Astrocyte (in vitro differentiated cells and primary cell): ENCODE results near the gene TPST2. TPM values are rescaled to one million over a fixed set of nuclear protein-coding genes. Genes with fewer than 3 reads are reported as not detected.

ENCODE experiments used
- DNase-seq: peaks from one replicate; pipeline ENCODE4 v3.0.0-alpha.2; 2010; ENCODE audit warnings: low read depth
- FAIRE-seq: peaks from 2 replicates; lab custom pipeline; 2011; peaks lifted over from hg19 to GRCh38; lab: Jason Lieb, UNC
- H2AFZ ChIP-seq: 2 replicates; pipeline ENCODE4 v1.6.0; 2012; ENCODE audit warnings: low read depth, low read length, inconsistent platforms
- H3K27ac ChIP-seq: 2 replicates; pipeline ENCODE4 v1.5.1; 2011; ENCODE audit warnings: low read depth, low read length, inconsistent platforms
- H3K27me3 ChIP-seq: 2 replicates; pipeline ENCODE4 v1.6.0; 2011; ENCODE audit warnings: low read length, inconsistent platforms; ENCODE audit not compliant: insufficient read depth
- H3K36me3 ChIP-seq: 2 replicates; pipeline ENCODE4 v1.5.1; 2011; ENCODE audit warnings: low read length, inconsistent platforms; ENCODE audit not compliant: insufficient read depth
- H3K4me1 ChIP-seq: 2 replicates; pipeline ENCODE4 v1.5.1; 2011; ENCODE audit warnings: low read length, inconsistent platforms; ENCODE audit not compliant: insufficient read depth
- H3K4me2 ChIP-seq: 2 replicates; pipeline ENCODE4 v1.6.0; 2012; ENCODE audit warnings: low read length, inconsistent platforms
- H3K4me3 ChIP-seq: 2 replicates; pipeline ENCODE4 v1.5.1; 2011; ENCODE audit warnings: low read depth, mild to moderate bottlenecking, low read length, inconsistent platforms; ENCODE audit not compliant: insufficient read depth
- H3K79me2 ChIP-seq: 2 replicates; pipeline ENCODE4 v1.6.0; 2012; ENCODE audit warnings: mild to moderate bottlenecking, low read length, inconsistent platforms; ENCODE audit not compliant: insufficient read depth
- H3K9ac ChIP-seq: 2 replicates; pipeline ENCODE4 v1.6.0; 2012; ENCODE audit warnings: mild to moderate bottlenecking, low read length, inconsistent platforms
- H3K9me3 ChIP-seq: 2 replicates; pipeline ENCODE4 v1.5.1; 2012; ENCODE audit warnings: low read depth, mild to moderate bottlenecking, low read length, inconsistent platforms; ENCODE audit not compliant: insufficient read depth
- H4K20me1 ChIP-seq: 2 replicates; pipeline ENCODE4 v1.6.0; 2012; ENCODE audit warnings: low read length, inconsistent platforms; ENCODE audit not compliant: insufficient read depth
- H3K27ac Mint-ChIP-seq: one replicate; pipeline ENCODE4 v1.8.0; 2021; ENCODE audit warnings: mild to moderate bottlenecking, mixed read lengths; ENCODE audit not compliant: unreplicated experiment
- H3K27me3 Mint-ChIP-seq: one replicate; pipeline ENCODE4 v1.8.0; 2021; ENCODE audit warnings: low read depth, mixed read lengths; ENCODE audit not compliant: unreplicated experiment
- H3K36me3 Mint-ChIP-seq: one replicate; pipeline ENCODE4 v1.8.0; 2021; ENCODE audit warnings: low read depth, mixed read lengths; ENCODE audit not compliant: unreplicated experiment
- H3K4me1 Mint-ChIP-seq: one replicate; pipeline ENCODE4 v1.8.0; 2021; ENCODE audit warnings: low read depth, mixed read lengths; ENCODE audit not compliant: unreplicated experiment
- H3K4me3 Mint-ChIP-seq: one replicate; pipeline ENCODE4 v1.8.0; 2021; ENCODE audit warnings: mild to moderate bottlenecking, moderate library complexity, mixed read lengths; ENCODE audit not compliant: unreplicated experiment
- H3K9me3 Mint-ChIP-seq: one replicate; pipeline ENCODE4 v1.8.0; 2021; ENCODE audit warnings: mild to moderate bottlenecking, mixed read lengths; ENCODE audit not compliant: unreplicated experiment
- EZH2 ChIP-seq: IDR thresholded peaks from 2 replicates; pipeline ENCODE4 v1.6.1; 2012; ENCODE audit warnings: mild to moderate bottlenecking, low read length, inconsistent platforms; ENCODE audit not compliant: insufficient read depth
- total RNA-seq: library from RNA; stranded (reverse); gene quantifications from 2 replicates; pipeline ENCODE4 v1.2.1, GENCODE V29; 2021
- TF ChIP-seq, protein P1 (sequence below): IDR thresholded peaks from 2 replicates; pipeline ENCODE4 v1.5.1; 2011; ENCODE audit warnings: low read depth, mild to moderate bottlenecking, inconsistent platforms, low read length, moderate library complexity; ENCODE audit not compliant: insufficient read depth

Gene TPST2
- total RNA-seq, 1 donor from 2014 or later, result 55.7 TPM

DNA sequence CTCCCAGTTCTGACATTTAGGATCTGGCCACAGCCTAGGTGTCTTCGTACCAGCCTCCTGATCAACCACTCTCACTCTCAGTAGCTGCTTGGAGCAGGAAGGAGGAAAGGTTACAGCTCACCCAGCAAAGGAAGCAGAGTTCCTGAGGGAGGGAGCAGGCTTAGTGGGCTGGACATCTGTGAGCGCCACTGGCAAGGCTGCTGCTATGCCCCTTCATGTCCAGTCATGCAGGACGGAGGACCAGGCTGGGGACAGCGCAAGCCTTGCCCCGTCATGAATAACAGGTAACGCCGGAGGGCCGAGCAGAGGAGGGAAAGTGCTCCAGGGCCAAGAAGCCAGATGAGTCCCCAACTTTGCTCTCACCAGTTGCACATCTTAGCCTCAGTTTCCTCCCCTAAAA is 25.8 kb downstream of the TPST2 start:
- FAIRE-seq (no peak), DNase-seq (no peak)
- no peaks in the 10 kb centered on the region for H3K27me3 Mint-ChIP-seq
- no peak overlapping the region for H3K4me3 Mint-ChIP-seq
- no peak overlapping the region for H3K4me2 ChIP-seq
- H2AFZ ChIP-seq, result no peak overlapping the region
- no peak overlapping the region for H3K27ac Mint-ChIP-seq
- H3K27ac ChIP-seq, result no peak overlapping the region
- H3K36me3 ChIP-seq, result peaks cover 3% of the 10 kb centered on the region
- H3K36me3 Mint-ChIP-seq, result peaks cover 9% of the 10 kb centered on the region
- peaks cover 61% of the 10 kb centered on the region for H4K20me1 ChIP-seq
- H3K4me1 ChIP-seq, result peaks cover 5% of the 10 kb centered on the region
- no peaks in the 10 kb centered on the region for H3K27me3 ChIP-seq
- H3K9me3 Mint-ChIP-seq, result no peaks in the 10 kb centered on the region
- H3K4me3 ChIP-seq, result no peak overlapping the region
- no peak for TF ChIP-seq EZH2
- TF ChIP-seq, protein P1, sequence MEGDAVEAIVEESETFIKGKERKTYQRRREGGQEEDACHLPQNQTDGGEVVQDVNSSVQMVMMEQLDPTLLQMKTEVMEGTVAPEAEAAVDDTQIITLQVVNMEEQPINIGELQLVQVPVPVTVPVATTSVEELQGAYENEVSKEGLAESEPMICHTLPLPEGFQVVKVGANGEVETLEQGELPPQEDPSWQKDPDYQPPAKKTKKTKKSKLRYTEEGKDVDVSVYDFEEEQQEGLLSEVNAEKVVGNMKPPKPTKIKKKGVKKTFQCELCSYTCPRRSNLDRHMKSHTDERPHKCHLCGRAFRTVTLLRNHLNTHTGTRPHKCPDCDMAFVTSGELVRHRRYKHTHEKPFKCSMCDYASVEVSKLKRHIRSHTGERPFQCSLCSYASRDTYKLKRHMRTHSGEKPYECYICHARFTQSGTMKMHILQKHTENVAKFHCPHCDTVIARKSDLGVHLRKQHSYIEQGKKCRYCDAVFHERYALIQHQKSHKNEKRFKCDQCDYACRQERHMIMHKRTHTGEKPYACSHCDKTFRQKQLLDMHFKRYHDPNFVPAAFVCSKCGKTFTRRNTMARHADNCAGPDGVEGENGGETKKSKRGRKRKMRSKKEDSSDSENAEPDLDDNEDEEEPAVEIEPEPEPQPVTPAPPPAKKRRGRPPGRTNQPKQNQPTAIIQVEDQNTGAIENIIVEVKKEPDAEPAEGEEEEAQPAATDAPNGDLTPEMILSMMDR, result no peak
- no peak overlapping the region for H3K9ac ChIP-seq
- no peaks in the 10 kb centered on the region for H3K9me3 ChIP-seq
- peaks cover 10% of the 10 kb centered on the region for H3K4me1 Mint-ChIP-seq
- H3K79me2 ChIP-seq, result peaks cover 74% of the 10 kb centered on the region

DNA sequence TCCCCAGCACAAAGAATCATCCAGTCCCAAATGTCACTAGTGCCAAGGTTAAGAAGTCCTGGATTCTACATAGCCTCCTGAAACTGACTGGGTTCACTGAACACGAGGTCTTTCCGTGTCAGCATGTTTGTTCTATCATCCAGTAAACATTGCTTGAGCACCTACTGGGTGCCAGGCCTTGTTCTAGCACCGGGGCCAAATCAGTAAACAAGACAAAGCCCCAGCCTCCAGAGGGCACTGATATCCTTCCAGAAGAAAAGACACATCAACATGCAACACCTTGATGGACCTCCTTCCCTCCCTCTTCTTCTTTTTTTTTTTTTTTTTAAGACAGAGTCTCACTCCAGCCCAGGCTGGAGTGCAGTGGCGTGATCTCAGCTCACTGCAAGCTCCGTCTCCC is 26.9 kb downstream of the TPST2 start:
- Histone ChIP-seq H3K4me1 (peaks cover 6% of the 10 kb centered on the region), H3K4me3 (no peak overlapping the region), H3K9me3 (no peaks in the 10 kb centered on the region), H3K9ac (no peak overlapping the region), H3K36me3 (peaks cover 3% of the 10 kb centered on the region), H4K20me1 (peaks cover 53% of the 10 kb centered on the region), H3K27me3 (no peaks in the 10 kb centered on the region), H3K79me2 (peaks cover 74% of the 10 kb centered on the region), H3K4me2 (no peak overlapping the region), H2AFZ (no peak overlapping the region), H3K27ac (no peak overlapping the region)
- TF ChIP-seq EZH2, result no peak
- TF ChIP-seq, protein P1, result no peak
- Mint-ChIP-seq H3K27me3 (no peaks in the 10 kb centered on the region), H3K27ac (no peak overlapping the region), H3K4me1 (peaks cover 11% of the 10 kb centered on the region), H3K4me3 (no peak overlapping the region), H3K36me3 (peaks cover 9% of the 10 kb centered on the region), H3K9me3 (no peaks in the 10 kb centered on the region)
- no peak for FAIRE-seq
- DNase-seq, result no peak

DNA sequence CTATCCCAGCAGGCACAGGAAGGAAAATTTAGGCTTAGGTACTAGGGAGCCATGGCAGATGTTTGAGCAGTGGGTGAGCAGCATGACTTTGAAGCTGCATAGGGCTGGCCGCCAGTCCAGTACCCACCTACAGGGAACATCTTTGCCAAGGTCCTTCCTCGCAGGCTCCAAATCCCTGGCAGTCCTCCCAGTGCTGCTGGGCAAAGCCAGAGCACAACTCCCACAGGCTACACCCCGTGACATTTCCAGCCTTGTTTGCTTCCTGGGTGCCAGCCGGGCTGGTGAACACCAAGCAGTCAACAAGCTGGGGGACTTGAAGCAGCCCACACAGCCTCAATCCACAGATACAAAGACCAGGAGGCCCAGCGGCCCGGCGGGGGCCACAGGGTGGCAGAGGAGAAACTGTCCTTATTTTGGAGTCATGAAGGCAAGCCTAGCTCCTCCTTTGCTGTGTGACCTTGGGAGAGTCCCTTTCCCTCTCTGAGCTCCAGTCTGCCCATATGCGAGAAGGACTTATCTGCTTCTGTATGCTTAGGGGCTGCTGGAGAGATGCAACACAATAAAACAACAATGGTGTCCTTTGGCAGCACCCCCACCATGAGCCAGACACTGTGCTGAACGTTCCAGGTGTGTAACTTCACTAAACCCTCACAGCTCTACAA is 28.0 kb downstream of the TPST2 start:
- DNase-seq, result no peak
- TF ChIP-seq EZH2, result no peak
- TF ChIP-seq, protein P1, result no peak
- Histone ChIP-seq H3K4me2 (no peak overlapping the region), H4K20me1 (peaks cover 47% of the 10 kb centered on the region), H3K4me1 (peaks cover 6% of the 10 kb centered on the region), H3K27me3 (no peaks in the 10 kb centered on the region), H3K9ac (no peak overlapping the region), H3K36me3 (peaks cover 3% of the 10 kb centered on the region), H3K79me2 (peaks cover 71% of the 10 kb centered on the region), H2AFZ (no peak overlapping the region), H3K9me3 (no peaks in the 10 kb centered on the region), H3K4me3 (no peak overlapping the region), H3K27ac (no peak overlapping the region)
- no peak for FAIRE-seq
- H3K36me3 Mint-ChIP-seq, result peaks cover 9% of the 10 kb centered on the region
- no peaks in the 10 kb centered on the region for H3K27me3 Mint-ChIP-seq
- no peaks in the 10 kb centered on the region for H3K9me3 Mint-ChIP-seq
- no peak overlapping the region for H3K4me3 Mint-ChIP-seq
- H3K27ac Mint-ChIP-seq, result no peak overlapping the region
- peaks cover 11% of the 10 kb centered on the region for H3K4me1 Mint-ChIP-seq
